K562 (cell line): ENCODE data around the gene HSD3B7.

Source experiments
- CEBPB ChIP-seq: fragments of 450-650 bp; IDR thresholded peaks from 2 replicates; pipeline ENCODE4 v1.6.1; 2016; ENCODE audit warnings: missing genetic modification characterization, missing compliant biosample characterization
- DPF2 ChIP-seq: fragments of 450-650 bp; IDR thresholded peaks from 2 replicates; pipeline ENCODE4 v1.6.1; 2016
- ETV6 ChIP-seq, 3 experiments: fragments of 150-350 bp in 1 of 3; sonication (generic) in 1 of 3; formaldehyde crosslinking in 1 of 3; IDR thresholded peaks; 2 replicates each; pipeline versions ENCODE4 v1.6.1 to v1.8.0; 2014 to 2022; ENCODE audit warnings: borderline replicate concordance in 2 of 3, low read depth in 2 of 3, antibody characterized with exemption in 1 of 3, low read length in 1 of 3, mild to moderate bottlenecking in 1 of 3, missing genetic modification reagents in 1 of 3
- KLF16 ChIP-seq: IDR thresholded peaks from 2 replicates; pipeline ENCODE4 v1.6.1; 2016; ENCODE audit warnings: antibody characterized with exemption
- SPI1 ChIP-seq: IDR thresholded peaks from 2 replicates; pipeline ENCODE4 v1.6.1; 2011; ENCODE audit warnings: low read depth, low read length, control low read depth, borderline replicate concordance

DNA sequence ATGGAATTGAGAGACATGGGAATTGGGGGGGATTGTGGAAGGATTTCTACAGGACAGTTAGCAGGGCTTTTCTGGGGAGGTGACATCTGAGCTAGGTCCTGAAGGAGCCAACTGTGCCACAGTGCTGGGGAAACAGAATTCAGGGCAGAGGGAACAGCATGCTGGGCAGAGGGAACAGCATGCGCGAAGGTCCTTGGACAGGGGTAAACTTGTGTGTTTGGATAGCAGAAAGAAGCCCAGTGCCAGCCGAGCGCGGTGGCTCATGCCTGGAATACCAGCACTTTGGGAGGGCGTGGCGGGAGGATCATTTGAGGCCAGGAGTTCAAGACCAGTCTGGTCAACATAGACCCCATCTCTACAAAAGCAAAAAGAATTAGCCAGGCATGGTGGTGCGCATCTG is 21.6 kb downstream of the HSD3B7 start:
- no peak for TF ChIP-seq ETV6 (IDR thresholded peaks at IDR 0.05; ENCODE audit: borderline replicate concordance in 1 of 2, low read depth in 2 of 2, low read length in 1 of 2)
- TF ChIP-seq ETV6 (CRISPR knock-in tag; IDR thresholded peaks at IDR 0.05; ENCODE audit: borderline replicate concordance), result no peak
- no peak for TF ChIP-seq CEBPB (tag)
- no peak for TF ChIP-seq DPF2
- no peak for TF ChIP-seq KLF16
- TF ChIP-seq SPI1, result no peak
